Measurements from ENCODE around the gene LEAP2. TPM values are rescaled to one million over a fixed set of nuclear protein-coding genes. Genes with fewer than 3 reads are reported as not detected.

The LEAP2 gene
- total and polyA plus RNA-seq, 2 donors (not counting 1 experiment from before 2014, with no cell fraction given) = 2.2 to 5.4 TPM

GRCh38 chr5:132840313-132840712, 33.2 kb upstream of the LEAP2 start:
- H3K9me3 ChIP-seq (ENCODE audit: control extremely low read depth in 1 of 3, control insufficient read depth in 2 of 3, insufficient read depth in 1 of 3, low read length in 2 of 3) = peaks cover 0 to 4% (median 0%) of the 10 kb centered on the region in 3 donors
- no peaks in the 10 kb centered on the region for H3K36me3 ChIP-seq (replicated peaks in 1 of 2; ENCODE audit: control extremely low read depth in 1 of 2, control insufficient read depth in 1 of 2, extremely low read depth in 1 of 2, insufficient read depth in 2 of 2, low read length in 1 of 2)
- 92% methylated on average over 2 of the region's 3 CpGs for WGBS (ENCODE audit: insufficient coverage)
- H3K9ac ChIP-seq (ENCODE audit: low read length) = no peak overlapping the region
- Mint-ChIP-seq H3K9me3 (ENCODE audit: insufficient read depth) (no peaks in the 10 kb centered on the region), H3K27me3 (no peaks in the 10 kb centered on the region), H3K4me1 (peaks cover 2% of the 10 kb centered on the region), H3K27ac (no peak overlapping the region), H3K4me3 (no peak overlapping the region)
- H4K20me1 ChIP-seq (ENCODE audit: control insufficient read depth, insufficient read depth, low read length, poor library complexity, severe bottlenecking) = no peaks in the 10 kb centered on the region
- intact Hi-C loops (cut with micrococcal nuclease) = no loop called here
- H3K4me1 ChIP-seq (ENCODE audit: control insufficient read depth in 2 of 2, insufficient read depth in 2 of 2, low read length in 2 of 2) = no peaks in the 10 kb centered on the region
- ATAC-seq (ENCODE audit: low read depth) (no peak), DNase-seq (no peak)
- H3K4me3 ChIP-seq (ENCODE audit: control extremely low read depth in 1 of 5, extremely low read depth in 1 of 5, insufficient read depth in 1 of 5, low read depth in 2 of 5, low read length in 4 of 5) = no peak overlapping the region
- H3K27ac ChIP-seq (ENCODE audit: low read length in 2 of 2) = no peak overlapping the region
- no peak overlapping the region for H3K4me2 ChIP-seq (replicated peaks; ENCODE audit: low read depth, low read length, poor library complexity, severe bottlenecking)
- H2AFZ ChIP-seq (ENCODE audit: insufficient read depth, low read depth, low read length, poor library complexity, severe bottlenecking) = no peak overlapping the region
- TF ChIP-seq, protein P1, sequence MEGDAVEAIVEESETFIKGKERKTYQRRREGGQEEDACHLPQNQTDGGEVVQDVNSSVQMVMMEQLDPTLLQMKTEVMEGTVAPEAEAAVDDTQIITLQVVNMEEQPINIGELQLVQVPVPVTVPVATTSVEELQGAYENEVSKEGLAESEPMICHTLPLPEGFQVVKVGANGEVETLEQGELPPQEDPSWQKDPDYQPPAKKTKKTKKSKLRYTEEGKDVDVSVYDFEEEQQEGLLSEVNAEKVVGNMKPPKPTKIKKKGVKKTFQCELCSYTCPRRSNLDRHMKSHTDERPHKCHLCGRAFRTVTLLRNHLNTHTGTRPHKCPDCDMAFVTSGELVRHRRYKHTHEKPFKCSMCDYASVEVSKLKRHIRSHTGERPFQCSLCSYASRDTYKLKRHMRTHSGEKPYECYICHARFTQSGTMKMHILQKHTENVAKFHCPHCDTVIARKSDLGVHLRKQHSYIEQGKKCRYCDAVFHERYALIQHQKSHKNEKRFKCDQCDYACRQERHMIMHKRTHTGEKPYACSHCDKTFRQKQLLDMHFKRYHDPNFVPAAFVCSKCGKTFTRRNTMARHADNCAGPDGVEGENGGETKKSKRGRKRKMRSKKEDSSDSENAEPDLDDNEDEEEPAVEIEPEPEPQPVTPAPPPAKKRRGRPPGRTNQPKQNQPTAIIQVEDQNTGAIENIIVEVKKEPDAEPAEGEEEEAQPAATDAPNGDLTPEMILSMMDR (IDR thresholded peaks at IDR 0.05) = no peak
- no peak for TF ChIP-seq EZH2 (IDR thresholded peaks at IDR 0.05; ENCODE audit: borderline replicate concordance, insufficient read depth, low read depth, low read length, poor library complexity, severe bottlenecking)
- H3K27me3 ChIP-seq (replicated peaks in 1 of 4; ENCODE audit: control extremely low read depth in 1 of 4, control insufficient read depth in 3 of 4, insufficient read depth in 4 of 4, low read length in 3 of 4) = no peaks in the 10 kb centered on the region
- POLR2A ChIA-PET = interaction anchor here (1.0 kb wide), 1 partner anchor 9 kb away, joined by 3 read pairs; the partner anchor contains the start of gene SHROOM1
- CTCF ChIA-PET = interaction anchor here (1.0 kb wide), 1 partner anchor 11 kb away, joined by 3 read pairs; no protein-coding TSS in a partner anchor
- no peaks in the 10 kb centered on the region for H3K79me2 ChIP-seq (ENCODE audit: control insufficient read depth, insufficient read depth, low read length)

DNA sequence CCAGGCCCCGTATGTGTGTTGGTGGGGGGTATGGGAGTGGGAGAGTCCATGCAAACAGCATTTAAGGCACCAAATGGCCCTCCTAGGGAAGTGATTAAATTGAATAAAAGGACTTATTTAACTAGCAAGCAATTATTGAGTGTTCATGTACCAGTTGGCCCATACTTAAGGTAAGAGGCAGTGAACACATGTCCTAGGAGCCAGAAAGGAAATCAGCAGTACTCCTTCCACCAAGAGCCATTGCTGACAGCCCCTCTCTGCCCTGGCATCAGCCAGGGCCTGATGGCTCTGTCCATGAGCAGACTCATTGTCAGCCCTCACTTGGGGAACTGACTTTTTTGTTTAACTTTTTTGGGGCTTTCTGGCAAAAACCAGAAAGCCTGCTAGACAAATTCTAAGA, 32.6 kb upstream of the LEAP2 start:
- H3K4me3 Mint-ChIP-seq = no peak overlapping the region
- H3K4me2 ChIP-seq (replicated peaks; ENCODE audit: low read depth, low read length, poor library complexity, severe bottlenecking) = no peak overlapping the region
- ATAC-seq (ENCODE audit: low read depth) (no peak), DNase-seq (no peak)
- CTCF ChIA-PET = interaction anchor here (1.0 kb wide), 1 partner anchor 12 kb away, joined by 3 read pairs; no protein-coding TSS in a partner anchor
- no peaks in the 10 kb centered on the region for H3K27me3 ChIP-seq (replicated peaks in 1 of 4; ENCODE audit: control extremely low read depth in 1 of 4, control insufficient read depth in 3 of 4, insufficient read depth in 4 of 4, low read length in 3 of 4)
- 89% methylated on average over 1 of the region's 1 CpG for WGBS (ENCODE audit: insufficient coverage)
- H3K4me1 Mint-ChIP-seq = peaks cover 2% of the 10 kb centered on the region
- POLR2A ChIA-PET = no interaction called here
- TF ChIP-seq EZH2 (IDR thresholded peaks at IDR 0.05; ENCODE audit: borderline replicate concordance, insufficient read depth, low read depth, low read length, poor library complexity, severe bottlenecking) = no peak
- TF ChIP-seq, protein P1 (IDR thresholded peaks at IDR 0.05) = no peak
- H3K36me3 ChIP-seq (replicated peaks in 1 of 2; ENCODE audit: control extremely low read depth in 1 of 2, control insufficient read depth in 1 of 2, extremely low read depth in 1 of 2, insufficient read depth in 2 of 2, low read length in 1 of 2) = no peaks in the 10 kb centered on the region
- H3K4me1 ChIP-seq (ENCODE audit: control insufficient read depth in 2 of 2, insufficient read depth in 2 of 2, low read length in 2 of 2) = no peaks in the 10 kb centered on the region
- no peaks in the 10 kb centered on the region for H3K9me3 Mint-ChIP-seq (ENCODE audit: insufficient read depth)
- H3K9me3 ChIP-seq (ENCODE audit: control extremely low read depth in 1 of 3, control insufficient read depth in 2 of 3, insufficient read depth in 1 of 3, low read length in 2 of 3) = peaks cover 0 to 4% (median 0%) of the 10 kb centered on the region in 3 donors
- no peaks in the 10 kb centered on the region for H4K20me1 ChIP-seq (ENCODE audit: control insufficient read depth, insufficient read depth, low read length, poor library complexity, severe bottlenecking)
- H2AFZ ChIP-seq (ENCODE audit: insufficient read depth, low read depth, low read length, poor library complexity, severe bottlenecking) = no peak overlapping the region
- intact Hi-C loops (cut with micrococcal nuclease) = no loop called here
- no peak overlapping the region for H3K27ac ChIP-seq (ENCODE audit: low read length in 2 of 2)
- H3K4me3 ChIP-seq (ENCODE audit: control extremely low read depth in 1 of 5, extremely low read depth in 1 of 5, insufficient read depth in 1 of 5, low read depth in 2 of 5, low read length in 4 of 5) = no peak overlapping the region
- H3K27ac Mint-ChIP-seq = no peak overlapping the region
- no peaks in the 10 kb centered on the region for H3K27me3 Mint-ChIP-seq
- no peak overlapping the region for H3K9ac ChIP-seq (ENCODE audit: low read length)
- no peaks in the 10 kb centered on the region for H3K79me2 ChIP-seq (ENCODE audit: control insufficient read depth, insufficient read depth, low read length)
